ENCODE results near the gene ARHGAP6.
"Not testable (repeated sequence)": the region's sequence is repeated elsewhere in the genome, so short reads cannot be mapped to it uniquely, and the experiment has no call there.

The ARHGAP6 gene

DNA sequence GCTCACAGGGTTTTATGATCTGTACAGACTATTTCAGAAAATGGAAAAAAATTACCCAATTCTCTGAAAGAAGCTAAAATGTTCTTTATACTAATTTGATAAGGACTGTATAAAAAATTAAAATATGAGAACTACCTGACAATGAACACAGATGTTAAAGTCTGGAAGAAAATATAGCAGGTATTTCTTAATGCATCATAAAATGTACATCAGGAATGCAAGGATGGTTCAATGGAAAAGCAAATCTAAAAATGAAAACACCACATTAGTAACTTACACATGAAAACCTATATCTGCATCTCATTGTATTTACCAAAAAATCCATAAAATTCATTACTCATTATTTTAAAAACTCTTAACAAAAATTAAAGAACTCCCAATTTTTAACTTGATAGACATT is 39.4 kb downstream of the ARHGAP6 start:
- Mint-ChIP-seq H3K9me3 (no peaks in the 10 kb centered on the region), H3K36me3 (ENCODE audit: insufficient read depth) (no peaks in the 10 kb centered on the region), H3K4me3 (no peak overlapping the region), H3K4me1 (ENCODE audit: low read depth in 2 of 2) (no peaks in the 10 kb centered on the region), H3K27me3 (peaks cover 0 to 7% of the 10 kb centered on the region in 2 donors), H3K27ac (no peak overlapping the region)
- DNase-seq (no peak), ATAC-seq (replicated peaks) (no peak)

DNA sequence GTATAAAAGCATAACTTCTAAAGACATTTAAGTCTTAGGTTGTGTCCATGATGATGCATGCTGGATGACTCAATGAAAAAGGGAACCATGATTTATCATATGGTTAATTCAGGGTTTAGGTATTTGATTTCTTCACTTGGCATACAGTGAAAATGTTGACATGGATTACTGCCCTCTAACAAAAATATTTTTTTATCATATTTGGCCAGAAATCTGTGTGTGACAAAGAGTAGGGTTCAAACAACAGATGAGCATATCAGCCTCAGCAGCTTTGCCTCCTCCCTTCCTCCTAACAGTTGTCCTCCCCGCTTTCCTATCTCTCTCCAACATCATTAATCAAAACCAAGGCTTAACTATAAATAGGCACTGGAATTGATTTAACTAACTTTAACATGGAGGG is 46.3 kb downstream of the ARHGAP6 start:
- ATAC-seq (replicated peaks), result no peak
- Mint-ChIP-seq H3K4me3 (no peak overlapping the region), H3K27ac (no peak overlapping the region), H3K9me3 (no peaks in the 10 kb centered on the region), H3K4me1 (ENCODE audit: low read depth in 2 of 2) (no peaks in the 10 kb centered on the region), H3K36me3 (ENCODE audit: insufficient read depth) (no peaks in the 10 kb centered on the region), H3K27me3 (peaks cover 0 to 23% of the 10 kb centered on the region in 2 donors)
- DNase-seq, result no peak

DNA sequence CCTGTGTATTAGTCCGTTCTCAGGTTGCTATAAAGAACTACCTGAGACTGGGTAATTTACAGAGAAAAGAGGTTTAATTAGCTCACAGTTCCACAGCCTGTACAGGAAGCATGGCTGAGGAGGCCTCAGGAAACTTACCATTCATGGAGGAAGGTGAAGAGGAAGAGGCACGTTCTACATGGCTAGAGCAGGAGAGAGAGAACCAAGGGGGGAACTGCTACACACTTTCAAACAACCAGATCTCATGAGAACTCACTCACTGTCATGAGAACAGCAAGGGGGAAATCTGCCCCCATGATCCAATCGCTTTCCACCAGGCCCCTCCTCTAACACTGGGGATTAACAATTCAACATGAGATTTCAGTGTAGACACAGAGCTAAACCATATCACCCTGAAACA is 51.5 kb downstream of the ARHGAP6 start:
- DNase-seq; H3K36me3 Mint-ChIP-seq (ENCODE audit: insufficient read depth); ATAC-seq (replicated peaks); H3K4me1 Mint-ChIP-seq (ENCODE audit: low read depth in 2 of 2); H3K4me3 Mint-ChIP-seq; H3K9me3 Mint-ChIP-seq; H3K27ac Mint-ChIP-seq: not testable (repeated sequence)
- peaks cover 2 to 16% of the 10 kb centered on the region in 2 donors for H3K27me3 Mint-ChIP-seq

- H3K27ac Mint-ChIP-seq, result no peak overlapping the region
- H3K9me3 Mint-ChIP-seq, result no peaks in the 10 kb centered on the region
- peaks cover 6 to 8% of the 10 kb centered on the region in 2 donors for H3K27me3 Mint-ChIP-seq
- DNase-seq, result no peak
- no peaks in the 10 kb centered on the region for H3K36me3 Mint-ChIP-seq (ENCODE audit: insufficient read depth)
- H3K4me1 Mint-ChIP-seq (ENCODE audit: low read depth in 2 of 2), result no peaks in the 10 kb centered on the region
- H3K4me3 Mint-ChIP-seq, result no peak overlapping the region
- ATAC-seq (replicated peaks), result no peak
Observed at GRCh38 chrX:11611965-11612364, 53.8 kb downstream of the ARHGAP6 start.

DNA sequence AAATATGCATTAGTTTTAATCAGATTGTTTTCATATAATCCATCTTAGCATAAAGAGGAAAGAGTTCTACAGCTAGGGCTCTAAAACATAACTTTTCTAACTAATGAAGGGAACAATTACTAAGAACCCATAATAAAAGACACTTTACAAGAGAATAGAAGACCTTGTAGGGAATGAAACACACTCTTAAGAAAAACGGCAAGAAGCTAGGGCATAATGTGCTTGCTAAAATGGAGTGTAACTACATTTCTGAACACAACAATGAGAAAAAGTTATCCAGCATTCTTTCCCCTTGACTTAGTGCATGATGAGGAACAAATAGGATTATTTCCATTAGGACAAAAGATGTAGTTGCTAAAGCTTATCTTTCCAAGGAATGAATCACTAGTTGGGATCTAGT is 54.6 kb downstream of the ARHGAP6 start:
- no peaks in the 10 kb centered on the region for H3K4me1 Mint-ChIP-seq (ENCODE audit: low read depth in 2 of 2)
- H3K27ac Mint-ChIP-seq, result no peak overlapping the region
- DNase-seq (no peak), ATAC-seq (replicated peaks) (no peak)
- H3K27me3 Mint-ChIP-seq, result peaks cover 6 to 8% of the 10 kb centered on the region in 2 donors
- H3K36me3 Mint-ChIP-seq (ENCODE audit: insufficient read depth), result no peaks in the 10 kb centered on the region
- no peaks in the 10 kb centered on the region for H3K9me3 Mint-ChIP-seq
- H3K4me3 Mint-ChIP-seq, result no peak overlapping the region

- Mint-ChIP-seq H3K27me3 (peaks cover 0 to 8% of the 10 kb centered on the region in 2 donors), H3K36me3 (ENCODE audit: insufficient read depth) (no peaks in the 10 kb centered on the region), H3K27ac (no peak overlapping the region), H3K9me3 (no peaks in the 10 kb centered on the region), H3K4me1 (ENCODE audit: low read depth in 2 of 2) (no peaks in the 10 kb centered on the region), H3K4me3 (no peak overlapping the region)
- ATAC-seq (replicated peaks), result no peak
- DNase-seq, result no peak
Observed at GRCh38 chrX:11609109-11609508, 56.6 kb downstream of the ARHGAP6 start.

- no peaks in the 10 kb centered on the region for H3K9me3 Mint-ChIP-seq
- no peak overlapping the region for H3K27ac Mint-ChIP-seq
- H3K27me3 Mint-ChIP-seq, result peaks cover 0 to 8% of the 10 kb centered on the region in 2 donors
- H3K36me3 Mint-ChIP-seq (ENCODE audit: insufficient read depth), result no peaks in the 10 kb centered on the region
- H3K4me1 Mint-ChIP-seq (ENCODE audit: low read depth in 2 of 2), result no peaks in the 10 kb centered on the region
- ATAC-seq (replicated peaks), result no peak
- no peak overlapping the region for H3K4me3 Mint-ChIP-seq
- DNase-seq, result no peak
Observed at GRCh38 chrX:11606408-11606807, 59.3 kb downstream of the ARHGAP6 start.

DNA sequence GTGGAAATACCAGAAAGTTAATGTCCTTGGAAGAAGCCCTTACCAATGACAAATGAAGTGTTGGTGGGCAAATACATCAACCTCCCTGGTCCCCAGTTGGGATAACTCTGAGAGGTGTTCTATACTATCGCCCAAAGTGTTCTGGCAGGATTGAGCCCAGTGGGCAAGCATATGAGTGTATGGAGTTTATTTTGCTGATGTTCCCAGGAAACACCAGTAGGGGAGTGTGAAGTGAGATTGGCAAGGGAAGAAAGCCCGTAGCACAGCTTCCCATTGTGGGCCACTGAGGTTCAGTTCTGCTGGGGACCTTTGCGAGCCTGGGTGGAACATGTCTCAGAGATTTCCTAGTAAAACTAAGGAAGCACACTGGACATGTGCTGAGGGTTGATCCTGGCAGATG is 65.1 kb downstream of the ARHGAP6 start:
- Mint-ChIP-seq H3K27ac (no peak overlapping the region), H3K9me3 (no peaks in the 10 kb centered on the region), H3K4me3 (no peak overlapping the region), H3K36me3 (ENCODE audit: insufficient read depth) (no peaks in the 10 kb centered on the region), H3K27me3 (peaks cover 4 to 5% of the 10 kb centered on the region in 2 donors), H3K4me1 (ENCODE audit: low read depth in 2 of 2) (no peaks in the 10 kb centered on the region)
- no peak for DNase-seq
- no peak for ATAC-seq (replicated peaks)

DNA sequence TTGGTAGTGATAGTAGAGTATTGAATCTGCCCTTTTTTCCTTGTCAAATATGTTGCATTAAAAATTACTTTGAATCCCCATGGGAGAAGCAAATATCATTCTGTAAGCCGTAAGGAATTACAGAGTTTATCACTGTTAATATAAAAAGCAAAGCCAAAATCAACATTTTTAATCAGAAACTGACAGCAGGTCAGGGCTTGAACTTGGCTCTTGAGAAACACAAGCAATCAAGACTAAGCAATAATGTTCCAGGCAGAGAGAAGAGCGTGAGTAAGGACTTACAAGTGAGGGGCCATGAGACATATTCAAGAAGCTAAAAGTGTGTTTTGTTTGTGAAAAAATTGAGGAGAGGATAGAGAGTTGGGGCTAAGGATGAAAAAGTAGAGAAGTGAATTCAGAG is 68.2 kb downstream of the ARHGAP6 start:
- DNase-seq, result no peak
- Mint-ChIP-seq H3K4me3 (no peak overlapping the region), H3K36me3 (ENCODE audit: insufficient read depth) (no peaks in the 10 kb centered on the region), H3K4me1 (ENCODE audit: low read depth in 2 of 2) (no peaks in the 10 kb centered on the region), H3K27ac (no peak overlapping the region), H3K27me3 (peaks cover 4 to 5% of the 10 kb centered on the region in 2 donors), H3K9me3 (no peaks in the 10 kb centered on the region)
- no peak for ATAC-seq (replicated peaks)

GRCh38 chrX:11591723-11592346 is 73.9 kb downstream of the ARHGAP6 start:
- peak overlapping the region in 1 of 2 donors; percentile 35 for H3K27ac Mint-ChIP-seq
- H3K36me3 Mint-ChIP-seq (ENCODE audit: insufficient read depth), result no peaks in the 10 kb centered on the region
- no peaks in the 10 kb centered on the region for H3K9me3 Mint-ChIP-seq
- no peak overlapping the region for H3K4me3 Mint-ChIP-seq
- H3K4me1 Mint-ChIP-seq (ENCODE audit: low read depth in 2 of 2), result peaks cover 3 to 7% of the 10 kb centered on the region in 2 donors
- ATAC-seq (replicated peaks), result no peak
- H3K27me3 Mint-ChIP-seq, result peaks cover 8 to 11% of the 10 kb centered on the region in 2 donors
- no peak for DNase-seq

DNA sequence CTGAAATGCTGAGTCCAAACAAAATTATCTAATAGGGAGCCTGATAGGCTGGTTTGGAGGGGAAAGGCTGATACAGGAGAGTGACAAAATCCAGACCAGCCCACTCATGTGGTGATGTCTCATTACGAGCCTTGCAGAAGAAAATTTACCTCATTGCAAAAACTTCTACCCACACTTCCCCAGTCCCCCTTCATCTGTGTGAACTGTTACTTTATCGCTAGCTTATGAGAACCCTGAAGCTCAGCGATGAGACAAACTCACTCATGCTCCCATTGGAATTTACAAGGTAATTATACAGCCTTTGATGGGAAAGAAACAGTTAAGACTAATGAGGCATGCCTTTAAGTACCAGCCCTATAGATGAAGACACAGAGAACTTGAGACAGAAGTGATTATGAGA is 76.1 kb downstream of the ARHGAP6 start:
- H3K36me3 Mint-ChIP-seq (ENCODE audit: insufficient read depth), result no peaks in the 10 kb centered on the region
- peaks cover 8 to 16% of the 10 kb centered on the region in 2 donors for H3K27me3 Mint-ChIP-seq
- H3K4me3 Mint-ChIP-seq, result no peak overlapping the region
- ATAC-seq (replicated peaks) (no peak), DNase-seq (no peak)
- no peak overlapping the region for H3K27ac Mint-ChIP-seq
- no peaks in the 10 kb centered on the region for H3K9me3 Mint-ChIP-seq
- peaks cover 3 to 7% of the 10 kb centered on the region in 2 donors for H3K4me1 Mint-ChIP-seq (ENCODE audit: low read depth in 2 of 2)

- Mint-ChIP-seq H3K9me3 (no peaks in the 10 kb centered on the region), H3K27me3 (peaks cover 8 to 16% of the 10 kb centered on the region in 2 donors), H3K4me1 (ENCODE audit: low read depth in 2 of 2) (peaks cover 3 to 7% of the 10 kb centered on the region in 2 donors), H3K36me3 (ENCODE audit: insufficient read depth) (no peaks in the 10 kb centered on the region), H3K4me3 (no peak overlapping the region), H3K27ac (no peak overlapping the region)
- DNase-seq (no peak), ATAC-seq (replicated peaks) (no peak)
Observed at GRCh38 chrX:11588097-11588496, 77.6 kb downstream of the ARHGAP6 start.

DNA sequence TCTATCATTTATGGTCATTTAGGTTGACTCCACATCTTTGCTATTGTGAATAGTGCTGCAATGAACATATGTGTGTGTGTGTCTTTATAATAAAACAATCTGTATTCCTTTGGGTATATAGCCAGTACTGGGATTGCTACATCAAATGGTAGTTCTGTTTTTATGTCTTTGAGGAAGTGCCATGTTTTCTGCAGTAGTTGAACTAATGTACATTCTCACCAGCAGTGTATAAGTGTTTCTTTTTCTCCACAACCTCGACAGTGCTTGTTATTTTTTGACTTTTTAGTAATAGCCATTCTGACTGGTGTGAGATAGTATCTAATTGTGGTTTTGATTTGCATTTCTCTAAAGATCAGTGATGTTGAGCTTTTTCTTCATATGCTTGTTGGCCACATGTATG is 80.5 kb downstream of the ARHGAP6 start:
- no peak overlapping the region for H3K27ac Mint-ChIP-seq
- ATAC-seq (replicated peaks) (no peak), DNase-seq (no peak)
- no peaks in the 10 kb centered on the region for H3K4me1 Mint-ChIP-seq (ENCODE audit: low read depth in 2 of 2)
- peaks cover 8 to 16% of the 10 kb centered on the region in 2 donors for H3K27me3 Mint-ChIP-seq
- no peaks in the 10 kb centered on the region for H3K9me3 Mint-ChIP-seq
- H3K36me3 Mint-ChIP-seq (ENCODE audit: insufficient read depth), result no peaks in the 10 kb centered on the region
- no peak overlapping the region for H3K4me3 Mint-ChIP-seq

DNA sequence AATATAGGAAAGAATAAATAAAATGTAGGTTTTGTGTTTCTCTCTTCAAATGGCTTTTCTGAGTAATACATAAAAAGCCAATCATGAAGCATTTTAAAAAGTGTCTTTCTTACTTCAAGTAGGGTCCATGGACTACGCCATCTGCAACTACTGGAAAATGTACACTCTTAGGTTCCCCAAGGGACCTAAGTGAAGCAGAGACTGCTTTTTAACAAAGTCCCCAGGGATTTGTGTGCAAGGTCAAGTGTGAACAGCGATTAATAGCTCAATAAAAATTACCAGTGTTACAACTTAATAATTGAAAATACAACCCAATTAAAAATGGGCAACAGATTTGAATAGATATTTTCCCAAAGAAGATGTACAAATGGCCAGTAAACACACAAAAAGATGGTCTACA is 84.9 kb downstream of the ARHGAP6 start:
- H3K9me3 Mint-ChIP-seq, result no peaks in the 10 kb centered on the region
- DNase-seq (no peak), ATAC-seq (replicated peaks) (no peak)
- no peaks in the 10 kb centered on the region for H3K36me3 Mint-ChIP-seq (ENCODE audit: insufficient read depth)
- H3K4me3 Mint-ChIP-seq, result no peak overlapping the region
- H3K27me3 Mint-ChIP-seq, result peaks cover 6 to 18% of the 10 kb centered on the region in 2 donors
- no peak overlapping the region for H3K27ac Mint-ChIP-seq
- H3K4me1 Mint-ChIP-seq (ENCODE audit: low read depth in 2 of 2), result no peaks in the 10 kb centered on the region

Data from effector memory CD8-positive, alpha-beta T cell (primary cell).